Stimulated activated naive CD4-positive, alpha-beta T cell (primary cell): ENCODE data around the gene GDAP1L1.

Experiments used
- DNase-seq, 6 experiments: peaks; one replicate each; lab custom pipeline; 2025; lab: John Stamatoyannopoulos, UW

Gene GDAP1L1

DNA sequence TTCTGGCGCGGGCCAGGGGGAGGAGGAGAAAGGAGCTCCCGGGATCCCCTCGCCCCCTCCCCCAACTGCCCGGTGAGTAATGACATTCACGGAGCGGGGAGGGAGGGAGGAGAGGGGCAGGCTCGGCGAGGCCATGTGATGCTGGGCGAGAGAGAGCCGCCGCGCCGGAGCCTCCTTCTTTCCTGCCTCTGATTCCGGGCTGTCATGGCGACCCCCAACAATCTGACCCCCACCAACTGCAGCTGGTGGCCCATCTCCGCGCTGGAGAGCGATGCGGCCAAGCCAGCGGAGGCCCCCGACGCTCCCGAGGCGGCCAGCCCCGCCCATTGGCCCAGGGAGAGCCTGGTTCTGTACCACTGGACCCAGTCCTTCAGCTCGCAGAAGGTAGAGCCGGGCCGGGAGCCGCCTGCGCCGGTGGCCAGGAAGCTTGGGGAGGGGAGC is at the start of gene GDAP1L1:
GDAP1L1 (plus strand) TSS at position 178 of the 441 bp plus-strand sequence; CDS start at position 205, 27 bp downstream.
- no peak for DNase-seq

- no peak for DNase-seq
Measured at GRCh38 chr20:44198872-44199271, 48.2 kb upstream of the GDAP1L1 start.

DNA sequence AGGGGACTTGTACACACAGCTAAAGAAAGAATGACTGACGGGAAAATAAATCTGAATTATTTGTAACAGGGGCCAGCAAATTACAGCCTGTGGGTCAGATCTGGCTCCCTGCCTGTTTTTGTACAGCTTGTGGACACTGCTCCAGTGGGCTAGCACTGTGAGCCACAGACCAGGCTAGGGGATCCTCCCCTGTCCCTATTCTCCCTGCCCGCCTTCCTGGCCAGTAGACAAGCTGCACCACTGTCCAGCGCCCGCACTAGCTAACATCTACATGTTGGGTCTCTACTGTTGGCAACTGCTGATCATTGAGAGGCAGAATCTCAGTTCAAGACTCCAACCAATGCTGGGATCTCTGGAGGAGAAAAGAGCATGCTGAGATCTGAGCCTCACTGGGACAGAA is 47.2 kb upstream of the GDAP1L1 start:
- no peak for DNase-seq

DNA sequence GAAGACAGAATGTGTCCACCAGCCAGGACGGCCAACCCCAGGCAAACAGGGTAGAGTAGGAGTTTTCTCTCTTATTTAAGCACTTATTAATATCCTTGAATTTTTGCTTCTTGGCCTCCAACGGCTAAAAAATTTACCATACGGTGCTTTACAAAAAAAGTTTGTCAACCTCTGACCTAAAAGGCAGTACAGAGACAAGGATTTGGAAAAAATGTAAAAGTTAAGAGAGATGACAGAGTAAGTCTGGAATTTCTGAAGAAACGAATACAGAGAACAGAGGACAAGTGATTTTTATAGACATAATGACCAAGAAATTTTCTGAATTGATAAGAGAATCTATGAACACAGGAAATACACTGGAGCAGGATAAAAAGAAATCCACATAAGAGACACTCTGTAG is 46.7 kb upstream of the GDAP1L1 start:
- DNase-seq: no peak

DNA sequence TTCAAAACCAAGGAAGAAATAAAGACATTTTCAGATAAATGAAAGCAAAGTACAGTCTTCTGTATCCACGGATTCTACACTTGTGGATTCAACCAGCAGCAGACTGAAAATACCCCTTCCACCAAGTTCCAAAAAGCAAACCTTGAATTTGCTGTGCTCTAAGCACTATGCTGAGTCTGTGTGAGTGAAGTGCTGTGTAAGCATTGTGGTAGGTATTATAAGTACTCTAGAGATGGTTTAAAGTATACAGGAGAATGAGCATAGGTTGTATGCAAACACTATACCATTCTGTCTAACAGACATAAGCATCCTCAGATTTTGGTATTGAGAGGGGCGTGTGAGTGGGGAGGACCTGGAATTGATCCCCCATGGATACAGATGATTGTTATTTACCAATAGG is 46.1 kb upstream of the GDAP1L1 start:
- DNase-seq: no peak

GRCh38 chr20:44203161-44203560 is 43.9 kb upstream of the GDAP1L1 start:
- DNase-seq: no peak

GRCh38 chr20:44204156-44204831 is 42.8 kb upstream of the GDAP1L1 start:
- no peak for DNase-seq

DNA sequence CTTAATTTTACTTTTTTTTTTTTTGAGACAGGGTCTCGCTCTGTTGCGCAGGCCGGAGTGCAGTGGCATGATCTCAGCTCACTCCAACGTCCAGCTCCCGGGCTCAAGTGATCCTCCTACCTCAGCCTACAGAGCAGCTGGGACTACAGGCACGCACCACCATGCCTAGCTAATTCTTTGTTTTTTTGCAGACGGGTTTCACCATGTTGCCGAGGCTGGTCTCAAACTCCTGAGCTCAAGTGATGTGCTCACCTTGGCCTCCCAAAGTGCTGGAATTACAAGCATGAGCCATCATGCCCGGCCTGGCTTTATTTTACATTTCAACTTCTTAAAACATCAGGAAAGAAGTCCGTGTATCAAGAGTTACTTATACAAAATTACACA is 42.3 kb upstream of the GDAP1L1 start:
- no peak for DNase-seq

DNA sequence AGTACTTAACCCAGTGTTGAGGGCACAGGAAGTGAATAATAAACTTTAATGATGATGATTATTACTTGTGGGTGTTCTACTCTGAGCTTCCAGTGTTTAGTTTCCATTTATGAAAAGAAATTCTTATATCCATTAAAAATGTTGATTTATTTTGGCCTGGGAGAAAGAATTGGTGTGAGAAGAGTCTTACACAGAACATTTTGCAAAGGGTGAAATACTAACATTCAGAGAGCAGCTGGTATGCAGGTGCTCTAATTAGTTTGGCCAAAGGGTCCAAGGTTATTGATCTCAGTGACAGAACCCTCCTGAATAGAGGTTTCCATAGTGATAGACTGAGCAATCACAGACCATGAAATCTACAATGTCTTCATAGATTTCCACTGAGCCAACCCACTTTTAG is 41.0 kb upstream of the GDAP1L1 start:
- no peak for DNase-seq

DNA sequence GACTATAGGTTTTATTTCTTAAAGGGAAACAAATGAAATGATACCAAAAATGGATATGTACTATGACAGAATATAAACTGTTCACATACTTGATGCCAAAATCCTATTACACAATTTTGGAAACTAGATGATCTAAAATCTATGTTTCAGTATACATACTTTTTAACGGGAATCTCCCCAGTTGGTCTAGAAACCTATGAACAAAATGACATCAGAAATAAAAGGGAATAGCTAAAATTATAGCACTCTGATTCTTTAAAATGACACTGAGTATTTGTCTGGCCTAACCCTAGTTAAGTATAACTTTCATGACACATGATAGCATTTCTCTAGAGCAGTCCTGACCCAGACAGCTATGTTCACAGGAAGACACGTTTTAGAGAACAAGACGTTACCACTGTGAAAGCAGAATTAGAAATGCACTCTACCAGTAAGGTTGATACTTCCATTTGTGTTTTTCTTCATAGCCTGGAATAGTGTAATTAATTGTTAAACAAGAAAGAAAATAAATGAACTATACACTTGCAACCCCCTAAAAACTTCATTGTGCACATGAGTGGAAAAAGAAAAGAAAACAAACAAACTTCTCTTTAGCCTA is 39.9 kb upstream of the GDAP1L1 start:
- DNase-seq: no peak

DNA sequence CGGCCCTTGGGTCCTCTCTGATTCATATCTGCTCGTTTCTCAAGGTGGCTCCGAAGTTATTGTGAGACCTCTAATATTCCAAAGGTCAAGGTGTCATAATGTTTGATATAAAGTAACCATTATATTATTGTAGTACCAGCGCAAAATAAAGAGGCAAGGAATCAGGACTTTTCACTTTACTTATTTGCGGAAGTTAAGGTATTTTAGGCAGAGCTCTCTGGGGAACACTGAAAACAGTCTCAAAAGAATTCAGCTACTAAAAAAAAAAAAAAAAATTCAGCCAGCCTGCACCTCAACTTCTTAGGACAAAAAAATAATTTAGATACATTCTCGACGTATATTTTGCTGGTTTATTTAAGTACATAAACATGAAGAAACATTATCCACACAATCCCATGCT is 38.9 kb upstream of the GDAP1L1 start:
- DNase-seq: no peak

- no peak for DNase-seq
Measured at GRCh38 chr20:44208770-44209169, 38.3 kb upstream of the GDAP1L1 start.

- DNase-seq: peak in 2 of 6 experiments; percentile 26 to 49
Measured at GRCh38 chr20:44209686-44210405, 37.3 kb upstream of the GDAP1L1 start.

DNA sequence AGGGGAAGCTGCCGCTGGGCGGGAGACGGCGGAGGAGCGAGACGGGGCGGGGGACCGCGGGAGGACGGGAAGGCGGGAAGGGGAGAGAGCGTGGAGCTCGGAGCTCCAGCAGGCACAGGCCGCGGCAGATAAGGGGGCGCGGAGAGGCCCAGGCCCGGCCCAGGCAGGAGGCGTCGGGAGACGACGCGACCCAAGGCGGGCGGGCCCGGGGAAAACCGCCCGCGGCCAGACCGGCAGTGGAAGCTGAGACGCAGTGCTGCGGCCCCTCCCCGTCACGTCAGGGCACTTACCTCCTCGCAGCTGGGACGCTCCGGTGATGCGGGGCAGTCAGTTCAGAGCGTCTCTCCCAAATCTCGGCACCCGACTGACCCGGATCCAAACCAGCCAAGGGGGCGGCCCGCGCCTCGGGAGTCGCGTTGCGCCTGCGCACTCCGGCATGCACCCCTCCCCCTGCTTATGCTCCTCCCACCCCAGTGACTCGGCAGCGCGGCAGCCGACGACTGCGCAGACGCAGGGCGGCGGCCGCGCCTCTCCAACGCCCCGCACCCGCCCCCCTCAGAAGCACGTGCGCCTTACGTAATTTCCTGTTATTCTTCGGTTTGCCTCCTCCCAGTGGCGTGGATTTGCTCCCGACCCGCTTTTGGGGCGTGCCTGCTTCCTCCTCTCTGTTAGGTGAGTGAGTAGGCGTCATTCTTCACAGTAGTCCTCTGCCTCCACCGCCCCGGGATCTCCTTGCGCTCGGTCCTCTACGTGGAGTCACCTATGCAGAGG is 36.5 kb upstream of the GDAP1L1 start, which contains the start of gene OSER1:
OSER1 (minus strand) TSS at position 366 of the 771 bp plus-strand sequence. CDS start 3,814 bp downstream, outside the sequence.
- DNase-seq: peak; percentile 97 to 99 (median 98)

DNA sequence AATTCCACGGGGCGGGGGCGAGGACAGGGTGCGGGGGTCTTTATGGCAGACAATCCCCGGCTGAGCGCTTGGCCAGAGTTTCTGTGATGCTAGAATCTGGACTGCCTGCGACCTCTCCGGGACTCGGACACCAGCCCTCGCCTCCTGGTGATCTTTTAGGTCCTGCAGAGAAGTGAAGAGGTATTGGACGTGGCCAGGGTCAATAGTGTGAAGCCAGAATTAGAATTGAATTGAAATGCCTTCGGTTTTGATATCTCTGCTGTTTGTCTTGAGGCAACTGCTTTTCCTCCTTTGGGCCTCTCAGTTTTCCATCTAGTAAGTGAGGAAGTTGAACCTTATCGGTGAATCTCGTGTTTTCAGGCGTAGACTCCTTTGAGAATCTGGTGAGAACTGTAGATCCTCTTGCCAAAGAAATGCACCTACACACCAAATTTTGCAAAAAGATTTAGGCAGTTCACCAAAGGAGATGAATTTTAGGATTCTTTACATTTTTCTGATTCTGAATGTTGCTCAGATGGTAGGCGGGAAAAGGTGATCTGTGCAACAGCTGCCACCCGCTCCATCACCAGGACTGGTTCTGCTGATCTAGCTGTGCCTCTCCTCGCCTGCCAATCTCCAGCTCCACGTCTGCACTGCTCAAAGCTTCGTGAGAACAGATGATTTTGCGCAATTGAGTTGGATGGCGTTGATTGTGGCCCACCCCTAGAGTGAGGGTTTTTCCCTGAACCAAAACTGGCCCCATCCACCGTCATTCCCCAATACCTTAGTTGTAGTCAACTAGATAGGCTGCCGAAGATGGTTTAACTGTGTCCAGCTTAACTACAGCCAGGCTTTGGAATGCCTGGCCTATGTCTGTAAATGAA is 35.7 kb upstream of the GDAP1L1 start:
- DNase-seq: peak in 2 of 6 experiments; percentile 13 to 28

- DNase-seq: no peak
Measured at GRCh38 chr20:44212792-44213191, 34.3 kb upstream of the GDAP1L1 start.

DNA sequence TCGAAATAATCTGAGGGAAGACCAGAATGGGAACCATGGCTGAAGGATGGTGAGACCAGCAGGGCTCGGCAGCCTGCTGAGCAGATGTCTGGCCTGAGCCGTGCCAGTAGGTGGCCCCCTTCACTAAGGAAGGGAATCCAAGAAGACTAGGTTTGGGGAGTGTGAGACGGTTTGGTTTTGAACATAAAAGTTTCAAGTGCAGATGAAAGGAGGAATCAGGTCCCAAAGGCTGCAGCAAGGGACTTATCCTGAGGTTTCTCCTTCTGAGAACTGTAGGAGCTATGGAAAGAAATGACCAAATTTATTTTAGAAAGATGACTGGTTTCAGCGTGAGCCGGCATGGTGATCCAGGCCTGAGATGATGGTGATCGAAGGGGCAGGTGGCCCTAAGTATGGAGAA is 32.0 kb upstream of the GDAP1L1 start:
- DNase-seq: peak; percentile 50 to 73 (median 68)

DNA sequence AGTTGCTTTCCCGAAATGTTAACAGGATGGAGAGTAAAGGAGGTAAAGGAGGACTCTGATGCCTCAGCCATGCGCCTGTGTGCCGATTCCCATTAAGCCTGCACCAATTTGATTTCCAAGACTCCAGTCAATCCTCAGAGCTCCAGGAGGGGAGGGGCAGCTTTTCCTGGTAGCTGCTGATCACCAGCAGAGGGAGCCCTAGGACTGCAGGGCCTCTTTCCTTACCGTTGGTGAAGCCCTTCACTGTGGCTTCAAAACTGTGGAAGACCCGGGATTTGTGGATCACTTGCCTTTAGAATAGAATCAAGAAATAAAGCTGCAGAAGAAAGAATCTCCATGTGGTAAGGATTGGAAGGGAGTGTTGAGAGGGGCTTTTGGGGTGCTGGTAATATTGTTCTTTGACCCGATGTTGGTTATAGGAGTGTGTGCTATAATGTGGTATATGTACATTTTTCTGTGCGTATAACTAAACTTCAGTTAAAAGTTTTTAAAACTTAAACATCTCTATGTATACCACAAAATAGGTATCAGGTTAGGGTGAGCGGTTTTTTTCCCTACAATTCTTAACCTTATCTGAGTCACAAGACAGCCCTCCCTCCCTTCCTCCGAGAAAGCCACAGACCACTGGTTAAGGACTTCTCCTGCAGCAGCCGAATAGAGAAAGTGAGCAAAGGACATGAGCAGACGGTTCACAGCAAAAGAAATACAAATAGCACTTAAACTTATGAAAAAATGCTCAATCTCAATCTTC is 29.6 kb upstream of the GDAP1L1 start:
- DNase-seq: peak; percentile 44 to 76 (median 63)

DNA sequence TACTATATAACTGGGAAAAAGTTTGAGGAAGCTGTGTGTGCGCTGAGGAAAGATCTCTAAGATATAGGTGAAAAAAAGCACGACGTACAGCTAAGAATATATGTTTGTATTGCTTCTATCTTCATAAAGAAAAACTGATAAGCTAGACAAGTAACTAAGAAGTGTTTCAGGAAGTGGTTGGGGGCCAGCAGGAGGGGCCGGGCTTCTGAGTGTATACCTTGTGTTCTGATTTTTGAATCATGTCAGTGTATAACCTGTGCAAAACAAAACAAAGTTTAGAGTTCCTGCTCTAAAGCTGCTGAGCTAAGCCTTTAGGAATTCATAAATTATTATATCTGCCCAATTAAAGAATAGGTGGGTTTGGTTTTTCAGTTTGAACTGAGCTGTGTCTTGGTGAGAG is 28.7 kb upstream of the GDAP1L1 start:
- DNase-seq: peak; percentile 35 to 72 (median 54)

DNA sequence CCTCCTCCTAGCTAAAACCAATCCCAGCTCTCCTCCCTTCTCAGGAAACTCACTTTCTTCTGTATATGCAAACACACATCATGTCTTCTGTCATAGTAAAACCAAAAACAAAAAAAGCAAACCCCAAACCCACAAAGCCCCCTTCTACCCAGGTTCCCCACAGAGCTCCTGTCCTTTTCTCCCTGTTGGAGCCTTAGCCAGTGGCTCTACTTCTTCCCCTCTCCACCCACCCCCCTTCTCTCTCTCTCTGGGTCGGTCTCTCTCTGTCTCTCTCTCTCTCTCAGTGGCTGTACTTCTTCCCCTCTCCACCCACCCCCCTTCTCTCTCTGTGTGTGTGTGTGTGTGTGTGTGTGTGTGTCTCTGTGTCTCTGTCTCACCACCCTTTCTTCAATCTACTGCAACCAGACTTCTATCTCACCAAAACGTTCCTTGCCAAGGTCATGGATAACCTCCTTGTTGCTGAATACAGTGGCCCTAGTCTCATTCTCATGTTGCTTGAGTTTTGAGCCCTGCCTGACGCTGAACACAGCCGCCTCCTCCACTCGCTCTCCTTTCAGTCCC is 27.9 kb upstream of the GDAP1L1 start:
- DNase-seq: peak in 5 of 6 experiments; percentile 4 to 52 (median 11)
